ENCODE results near the gene LIPC. TPM values are rescaled to one million over a fixed set of nuclear protein-coding genes. Genes with fewer than 3 reads are reported as not detected.

The LIPC gene
- polyA plus RNA-seq, 1 donor (not counting 4 experiments of a cell fraction or from before 2014, with no cell fraction given) = not detected

DNA sequence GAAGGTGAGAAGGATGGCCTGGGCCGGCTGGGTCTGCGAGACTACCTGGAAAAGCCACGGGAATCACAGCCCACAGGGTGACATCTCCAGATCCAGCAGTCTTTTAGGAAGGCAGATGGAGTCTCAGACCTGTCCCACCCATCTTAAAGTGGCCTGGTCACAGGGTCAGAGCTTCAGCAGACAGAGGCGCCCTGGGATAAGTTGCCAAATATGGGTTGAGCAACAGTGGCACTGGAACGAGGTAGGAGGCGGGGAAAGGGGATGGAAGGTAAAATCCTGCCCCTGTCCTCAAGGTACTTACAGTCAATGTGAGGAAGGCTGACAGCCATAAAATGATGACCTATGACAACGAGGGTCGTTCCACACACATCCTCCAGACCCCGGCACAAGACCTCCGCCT is 80.7 kb downstream of the LIPC start:
- H3K4me1 ChIP-seq (ENCODE audit: control insufficient read depth, extremely low read depth, insufficient read depth, low read length) = peaks cover 13% of the 10 kb centered on the region
- no peak for TF ChIP-seq EZH2 (IDR thresholded peaks at IDR 0.05; ENCODE audit: low read length)
- TF ChIP-seq, protein P1, sequence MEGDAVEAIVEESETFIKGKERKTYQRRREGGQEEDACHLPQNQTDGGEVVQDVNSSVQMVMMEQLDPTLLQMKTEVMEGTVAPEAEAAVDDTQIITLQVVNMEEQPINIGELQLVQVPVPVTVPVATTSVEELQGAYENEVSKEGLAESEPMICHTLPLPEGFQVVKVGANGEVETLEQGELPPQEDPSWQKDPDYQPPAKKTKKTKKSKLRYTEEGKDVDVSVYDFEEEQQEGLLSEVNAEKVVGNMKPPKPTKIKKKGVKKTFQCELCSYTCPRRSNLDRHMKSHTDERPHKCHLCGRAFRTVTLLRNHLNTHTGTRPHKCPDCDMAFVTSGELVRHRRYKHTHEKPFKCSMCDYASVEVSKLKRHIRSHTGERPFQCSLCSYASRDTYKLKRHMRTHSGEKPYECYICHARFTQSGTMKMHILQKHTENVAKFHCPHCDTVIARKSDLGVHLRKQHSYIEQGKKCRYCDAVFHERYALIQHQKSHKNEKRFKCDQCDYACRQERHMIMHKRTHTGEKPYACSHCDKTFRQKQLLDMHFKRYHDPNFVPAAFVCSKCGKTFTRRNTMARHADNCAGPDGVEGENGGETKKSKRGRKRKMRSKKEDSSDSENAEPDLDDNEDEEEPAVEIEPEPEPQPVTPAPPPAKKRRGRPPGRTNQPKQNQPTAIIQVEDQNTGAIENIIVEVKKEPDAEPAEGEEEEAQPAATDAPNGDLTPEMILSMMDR (optimal IDR thresholded peaks at IDR 0.05 in 1 of 3, IDR thresholded peaks at IDR 0.05 in 1 of 3, conservative IDR thresholded peaks at IDR 0.05 in 1 of 3; ENCODE audit: extremely low read depth in 1 of 3, insufficient read depth in 2 of 3, low read length in 3 of 3) = no peak

DNA sequence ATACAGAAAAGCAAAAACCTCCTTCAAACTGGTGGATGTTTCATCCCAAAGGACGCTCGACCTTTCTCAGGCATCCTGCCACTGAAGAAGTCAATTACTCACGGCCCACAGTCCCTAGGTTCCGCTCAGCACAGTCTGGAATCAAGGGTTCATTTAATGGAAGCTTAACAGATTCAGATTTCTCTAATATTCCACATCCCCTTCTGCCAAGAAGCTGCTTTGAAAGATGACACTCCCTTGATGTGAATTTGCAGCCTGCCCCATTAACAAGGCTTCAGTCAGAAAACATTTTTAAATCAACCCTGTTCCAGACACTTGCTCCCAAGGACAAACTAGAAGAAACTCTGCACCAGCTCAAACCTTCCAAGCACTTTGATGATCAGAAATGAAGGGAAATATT is 81.2 kb downstream of the LIPC start:
- dilution Hi-C loops (cut with MboI; ENCODE audit: extremely low pct_ligation_motif_present, low sequenced_read_pairs) = no loop called here
- Histone ChIP-seq H3K4me3 (ENCODE audit: control insufficient read depth in 2 of 3, extremely low read depth in 1 of 3, insufficient read depth in 2 of 3, low read depth in 1 of 3, low read length in 3 of 3) (no peak overlapping the region), H3K9ac (ENCODE audit: control insufficient read depth, extremely low read depth, insufficient read depth, low read length) (no peak overlapping the region), H3K9me1 (ENCODE audit: control insufficient read depth, extremely low read depth, insufficient read depth, low read length) (no peaks in the 10 kb centered on the region), H3K9me3 (ENCODE audit: control insufficient read depth, low read depth, low read length) (no peaks in the 10 kb centered on the region), H3K4me2 (ENCODE audit: control insufficient read depth, extremely low read depth, insufficient read depth, low read depth, low read length) (no peak overlapping the region), H3K27me3 (ENCODE audit: control insufficient read depth, extremely low read depth, insufficient read depth, low read length) (no peaks in the 10 kb centered on the region), H3K27ac (ENCODE audit: control insufficient read depth, insufficient read depth, low read length) (no peak overlapping the region), H3K4me1 (ENCODE audit: control insufficient read depth, extremely low read depth, insufficient read depth, low read length) (peaks cover 13% of the 10 kb centered on the region), H3K36me3 (ENCODE audit: control insufficient read depth in 2 of 2, extremely low read depth in 1 of 2, insufficient read depth in 2 of 2, low read length in 2 of 2) (no peaks in the 10 kb centered on the region), H2AFZ (ENCODE audit: control insufficient read depth, low read length) (no peak overlapping the region), H4K20me1 (ENCODE audit: control insufficient read depth, extremely low read depth, insufficient read depth, low read length) (no peaks in the 10 kb centered on the region), H3K79me2 (ENCODE audit: control insufficient read depth, insufficient read depth, low read length) (no peaks in the 10 kb centered on the region)
- no peak for TF ChIP-seq EZH2 (IDR thresholded peaks at IDR 0.05; ENCODE audit: low read length)
- TF ChIP-seq, protein P1 (optimal IDR thresholded peaks at IDR 0.05 in 1 of 3, IDR thresholded peaks at IDR 0.05 in 1 of 3, conservative IDR thresholded peaks at IDR 0.05 in 1 of 3; ENCODE audit: extremely low read depth in 1 of 3, insufficient read depth in 2 of 3, low read length in 3 of 3) = no peak
- DNase-seq (ENCODE audit: low read depth, low spot score) = no peak
- no peak for FAIRE-seq

More for the DNA sequence above, 80.7 kb downstream of the LIPC start:
- dilution Hi-C loops (cut with MboI; ENCODE audit: extremely low pct_ligation_motif_present, low sequenced_read_pairs) = no loop called here
- DNase-seq (ENCODE audit: low read depth, low spot score) (no peak), FAIRE-seq (no peak)
- Histone ChIP-seq H3K27ac (ENCODE audit: control insufficient read depth, insufficient read depth, low read length) (no peak overlapping the region), H3K9me3 (ENCODE audit: control insufficient read depth, low read depth, low read length) (no peaks in the 10 kb centered on the region), H3K36me3 (ENCODE audit: control insufficient read depth in 2 of 2, extremely low read depth in 1 of 2, insufficient read depth in 2 of 2, low read length in 2 of 2) (no peaks in the 10 kb centered on the region), H2AFZ (ENCODE audit: control insufficient read depth, low read length) (no peak overlapping the region), H3K9me1 (ENCODE audit: control insufficient read depth, extremely low read depth, insufficient read depth, low read length) (no peaks in the 10 kb centered on the region), H3K4me2 (ENCODE audit: control insufficient read depth, extremely low read depth, insufficient read depth, low read depth, low read length) (no peak overlapping the region), H3K27me3 (ENCODE audit: control insufficient read depth, extremely low read depth, insufficient read depth, low read length) (no peaks in the 10 kb centered on the region), H3K9ac (ENCODE audit: control insufficient read depth, extremely low read depth, insufficient read depth, low read length) (no peak overlapping the region), H4K20me1 (ENCODE audit: control insufficient read depth, extremely low read depth, insufficient read depth, low read length) (no peaks in the 10 kb centered on the region), H3K79me2 (ENCODE audit: control insufficient read depth, insufficient read depth, low read length) (no peaks in the 10 kb centered on the region), H3K4me3 (ENCODE audit: control insufficient read depth in 2 of 3, extremely low read depth in 1 of 3, insufficient read depth in 2 of 3, low read depth in 1 of 3, low read length in 3 of 3) (no peak overlapping the region)
